ENCODE measurements around the gene PRKCSH. TPM values are rescaled to one million over a fixed set of nuclear protein-coding genes. Genes with fewer than 3 reads are reported as not detected.

The PRKCSH gene
- total and polyA plus RNA-seq, 2 donors (not counting 1 experiment from before 2014, with no cell fraction given): 259 to 402 TPM

GRCh38 chr19:11463391-11463790 is 28.0 kb downstream of the PRKCSH start:
- H3K79me2 ChIP-seq (ENCODE audit: control insufficient read depth, insufficient read depth, low read length): no peaks in the 10 kb centered on the region
- H4K20me1 ChIP-seq (ENCODE audit: control insufficient read depth, insufficient read depth, low read length, poor library complexity, severe bottlenecking): no peaks in the 10 kb centered on the region
- CTCF ChIA-PET: no interaction called here
- no peak overlapping the region for H2AFZ ChIP-seq (ENCODE audit: insufficient read depth, low read depth, low read length, poor library complexity, severe bottlenecking)
- no peak overlapping the region for H3K9ac ChIP-seq (ENCODE audit: low read length)
- Mint-ChIP-seq H3K27ac (no peak overlapping the region), H3K4me3 (no peak overlapping the region), H3K9me3 (ENCODE audit: insufficient read depth) (no peaks in the 10 kb centered on the region), H3K27me3 (no peaks in the 10 kb centered on the region), H3K4me1 (no peaks in the 10 kb centered on the region)
- H3K9me3 ChIP-seq (ENCODE audit: control extremely low read depth in 1 of 3, control insufficient read depth in 2 of 3, insufficient read depth in 1 of 3, low read length in 2 of 3): peaks cover 0 to 4% (median 0%) of the 10 kb centered on the region in 3 donors
- ATAC-seq (ENCODE audit: low read depth) (no peak), DNase-seq (no peak)
- no peak overlapping the region for H3K4me2 ChIP-seq (replicated peaks; ENCODE audit: low read depth, low read length, poor library complexity, severe bottlenecking)
- WGBS (ENCODE audit: insufficient coverage): 88% methylated on average over 7 of the region's 12 CpGs
- no peak overlapping the region for H3K4me3 ChIP-seq (ENCODE audit: control extremely low read depth in 1 of 5, extremely low read depth in 1 of 5, insufficient read depth in 1 of 5, low read depth in 2 of 5, low read length in 4 of 5)
- POLR2A ChIA-PET: interaction anchor here (0.7 kb wide), 1 partner anchor 65 kb away, joined by 3 read pairs; the partner anchor contains the start of gene ECSIT
- H3K27ac ChIP-seq (ENCODE audit: low read length in 2 of 2): no peak overlapping the region
- no peaks in the 10 kb centered on the region for H3K4me1 ChIP-seq (ENCODE audit: control insufficient read depth in 2 of 2, insufficient read depth in 2 of 2, low read length in 2 of 2)
- peaks cover 0 to 8% (median 0%) of the 10 kb centered on the region in 4 experiments for H3K27me3 ChIP-seq (replicated peaks in 1 of 4; ENCODE audit: control extremely low read depth in 1 of 4, control insufficient read depth in 3 of 4, insufficient read depth in 4 of 4, low read length in 3 of 4)
- intact Hi-C loops (cut with micrococcal nuclease): no loop called here
- no peaks in the 10 kb centered on the region for H3K36me3 ChIP-seq (replicated peaks in 1 of 2; ENCODE audit: control extremely low read depth in 1 of 2, control insufficient read depth in 1 of 2, extremely low read depth in 1 of 2, insufficient read depth in 2 of 2, low read length in 1 of 2)
- TF ChIP-seq EZH2 (IDR thresholded peaks at IDR 0.05; ENCODE audit: borderline replicate concordance, insufficient read depth, low read depth, low read length, poor library complexity, severe bottlenecking) (no peak), CTCF (IDR thresholded peaks at IDR 0.05) (no peak)

- WGBS (ENCODE audit: insufficient coverage): 84% methylated on average over 11 of the region's 11 CpGs
Observed at GRCh38 chr19:11464333-11465265, 29.2 kb downstream of the PRKCSH start.

More at GRCh38 chr19:11464333-11465265, 29.2 kb downstream of the PRKCSH start:
- Histone ChIP-seq H3K36me3 (replicated peaks in 1 of 2; ENCODE audit: control extremely low read depth in 1 of 2, control insufficient read depth in 1 of 2, extremely low read depth in 1 of 2, insufficient read depth in 2 of 2, low read length in 1 of 2) (no peaks in the 10 kb centered on the region), H4K20me1 (ENCODE audit: control insufficient read depth, insufficient read depth, low read length, poor library complexity, severe bottlenecking) (no peaks in the 10 kb centered on the region), H3K4me1 (ENCODE audit: control insufficient read depth in 2 of 2, insufficient read depth in 2 of 2, low read length in 2 of 2) (no peaks in the 10 kb centered on the region), H3K27me3 (replicated peaks in 1 of 4; ENCODE audit: control extremely low read depth in 1 of 4, control insufficient read depth in 3 of 4, insufficient read depth in 4 of 4, low read length in 3 of 4) (peaks cover 0 to 8% (median 0%) of the 10 kb centered on the region in 4 experiments), H2AFZ (ENCODE audit: insufficient read depth, low read depth, low read length, poor library complexity, severe bottlenecking) (no peak overlapping the region), H3K79me2 (ENCODE audit: control insufficient read depth, insufficient read depth, low read length) (no peaks in the 10 kb centered on the region), H3K4me3 (ENCODE audit: control extremely low read depth in 1 of 5, extremely low read depth in 1 of 5, insufficient read depth in 1 of 5, low read depth in 2 of 5, low read length in 4 of 5) (no peak overlapping the region), H3K4me2 (replicated peaks; ENCODE audit: low read depth, low read length, poor library complexity, severe bottlenecking) (no peak overlapping the region), H3K27ac (ENCODE audit: low read length in 2 of 2) (no peak overlapping the region), H3K9ac (ENCODE audit: low read length) (no peak overlapping the region), H3K9me3 (ENCODE audit: control extremely low read depth in 1 of 3, control insufficient read depth in 2 of 3, insufficient read depth in 1 of 3, low read length in 2 of 3) (peaks cover 0 to 4% (median 0%) of the 10 kb centered on the region in 3 donors)
- CTCF ChIA-PET: no interaction called here
- ATAC-seq (ENCODE audit: low read depth) (no peak), DNase-seq (no peak)
- POLR2A ChIA-PET: no interaction called here
- no peak for TF ChIP-seq EZH2 (IDR thresholded peaks at IDR 0.05; ENCODE audit: borderline replicate concordance, insufficient read depth, low read depth, low read length, poor library complexity, severe bottlenecking)
- Mint-ChIP-seq H3K9me3 (ENCODE audit: insufficient read depth) (no peaks in the 10 kb centered on the region), H3K27ac (no peak overlapping the region), H3K27me3 (no peaks in the 10 kb centered on the region), H3K4me3 (no peak overlapping the region), H3K4me1 (no peaks in the 10 kb centered on the region)
- intact Hi-C loops (cut with micrococcal nuclease): no loop called here
